WTC11 (cell line): ENCODE measurements around the gene TMEM217. TPM values are rescaled to one million over a fixed set of nuclear protein-coding genes. Genes with fewer than 3 reads are reported as not detected.

ENCODE experiments used
- ATAC-seq: fragments of 200-7000 bp; cut with Tn5 transposase; 2 replicates; pipeline ENCODE4 v1.10.0; 2021; ENCODE audit warnings: mild to moderate bottlenecking, moderate library complexity
- CTCF ChIA-PET: fragments of 300-600 bp; sonication (Branson Sonifier 250); formaldehyde crosslinking; loops from one replicate; lab custom pipeline; 2021; ENCODE audit warnings: antibody characterized with exemption; lab: Charles Lee
- POLR2A ChIA-PET: fragments of 350-600 bp; sonication (Branson Sonifier 250); formaldehyde crosslinking; loops from one replicate; lab custom pipeline; 2021; ENCODE audit warnings: antibody characterized with exemption; lab: Charles Lee
- DNase-seq: peaks from one replicate; pipeline ENCODE4 v3.0.0; 2021; ENCODE audit warnings: low spot score
- H3K27ac Mint-ChIP-seq: 2 replicates; pipeline ENCODE4 v1.8.0; 2021; ENCODE audit warnings: mixed read lengths
- H3K27me3 Mint-ChIP-seq: 2 replicates; pipeline ENCODE4 v1.8.0; 2021; ENCODE audit warnings: low read depth, mild to moderate bottlenecking, moderate library complexity, mixed read lengths
- H3K36me3 Mint-ChIP-seq: 2 replicates; pipeline ENCODE4 v1.8.0; 2021; ENCODE audit warnings: mixed read lengths
- H3K4me1 Mint-ChIP-seq: 2 replicates; pipeline ENCODE4 v1.8.0; 2022; ENCODE audit warnings: mixed read lengths
- H3K4me3 Mint-ChIP-seq: 2 replicates; pipeline ENCODE4 v1.8.0; 2021; ENCODE audit warnings: mild to moderate bottlenecking, moderate library complexity, mixed read lengths
- H3K9me3 Mint-ChIP-seq: 2 replicates; pipeline ENCODE4 v1.8.0; 2021; ENCODE audit warnings: mixed read lengths
- ARID4B ChIP-seq: sonication (generic); formaldehyde crosslinking; IDR thresholded peaks from 2 replicates; pipeline ENCODE4 v1.8.0; 2023; ENCODE audit warnings: missing genetic modification reagents, mild to moderate bottlenecking, borderline replicate concordance
- ESRRA ChIP-seq: sonication (generic); formaldehyde crosslinking; IDR thresholded peaks from 2 replicates; pipeline ENCODE4 v1.8.1; 2022; ENCODE audit warnings: mild to moderate bottlenecking, missing genetic modification reagents, borderline replicate concordance
- FOXJ3 ChIP-seq: sonication (generic); formaldehyde crosslinking; IDR thresholded peaks from 2 replicates; pipeline ENCODE4 v1.9.0; 2021; ENCODE audit warnings: missing genetic modification reagents, mild to moderate bottlenecking, borderline replicate concordance
- GRHL2 ChIP-seq: fragments of 250-450 bp; sonication (Bioruptor Pico); IDR thresholded peaks from 2 replicates; pipeline ENCODE4 v1.8.0; 2022; ENCODE audit warnings: mild to moderate bottlenecking, moderate library complexity; ENCODE audit not compliant: insufficient replicate concordance, severe bottlenecking
- MLX ChIP-seq: sonication (generic); formaldehyde crosslinking; IDR thresholded peaks from 2 replicates; pipeline ENCODE4 v1.8.1; 2023; ENCODE audit warnings: mild to moderate bottlenecking, missing genetic modification reagents, moderate library complexity
- NR2C2 ChIP-seq: sonication (generic); formaldehyde crosslinking; IDR thresholded peaks from 2 replicates; pipeline ENCODE4 v1.8.0; 2022; ENCODE audit warnings: mild to moderate bottlenecking, missing genetic modification reagents
- SOX15 ChIP-seq: fragments of 250-450 bp; sonication (Bioruptor Pico); IDR thresholded peaks from 2 replicates; pipeline ENCODE4 v1.9.0; 2021; ENCODE audit warnings: mild to moderate bottlenecking
- SP1 ChIP-seq: sonication (generic); formaldehyde crosslinking; conservative IDR thresholded peaks from 2 replicates; pipeline ENCODE4 v1.8.1; 2022; ENCODE audit warnings: missing genetic modification reagents
- TEAD1 ChIP-seq: sonication (generic); formaldehyde crosslinking; IDR thresholded peaks from 2 replicates; pipeline ENCODE4 v1.8.0; 2022; ENCODE audit warnings: mild to moderate bottlenecking, missing genetic modification reagents
- TP53 ChIP-seq: sonication (generic); formaldehyde crosslinking; IDR thresholded peaks from 2 replicates; pipeline ENCODE4 v1.8.1; 2023; ENCODE audit warnings: mild to moderate bottlenecking, missing genetic modification reagents
- ZBTB21 ChIP-seq: sonication (generic); formaldehyde crosslinking; IDR thresholded peaks from 2 replicates; pipeline ENCODE4 v1.8.1; 2023; ENCODE audit warnings: mild to moderate bottlenecking, missing genetic modification reagents, borderline replicate concordance
- ZNF317 ChIP-seq: sonication (generic); formaldehyde crosslinking; IDR thresholded peaks from 2 replicates; pipeline ENCODE4 v1.8.1; 2023; ENCODE audit warnings: low read depth, mild to moderate bottlenecking, moderate library complexity, missing genetic modification reagents, borderline replicate concordance
- ZNF416 ChIP-seq: fragments of 250-450 bp; sonication (Bioruptor Pico); IDR thresholded peaks from 2 replicates; pipeline ENCODE4 v1.9.0; 2021; ENCODE audit warnings: mild to moderate bottlenecking, inconsistent platforms
- ZNF423 ChIP-seq: fragments of 250-450 bp; sonication (Bioruptor Pico); IDR thresholded peaks from 2 replicates; pipeline ENCODE4 v2.1.2; 2022; ENCODE audit warnings: mild to moderate bottlenecking, moderate library complexity
- ZNF425 ChIP-seq: fragments of 250-450 bp; sonication (Bioruptor Pico); conservative IDR thresholded peaks from 2 replicates; pipeline ENCODE4 v1.9.0; 2021; ENCODE audit warnings: mild to moderate bottlenecking
- ZNF671 ChIP-seq: fragments of 250-450 bp; sonication (Bioruptor Pico); IDR thresholded peaks from 2 replicates; pipeline ENCODE4 v1.8.0; 2021; ENCODE audit warnings: mild to moderate bottlenecking
- total RNA-seq: library from RNA; stranded (reverse); gene quantifications from 3 replicates; pipeline ENCODE4 v1.2.3, GENCODE V29; 2021
- TF ChIP-seq, protein P1 (sequence below): sonication (generic); formaldehyde crosslinking; IDR thresholded peaks from 2 replicates; pipeline ENCODE4 v1.8.1; 2023; ENCODE audit warnings: mild to moderate bottlenecking, missing genetic modification reagents
- TF ChIP-seq, protein P2 (sequence below): fragments of 250-450 bp; sonication (Bioruptor Pico); IDR thresholded peaks from 2 replicates; pipeline ENCODE4 v1.9.0; 2021; ENCODE audit warnings: mild to moderate bottlenecking
- TF ChIP-seq, protein P3 (sequence below): fragments of 250-450 bp; sonication (Bioruptor Pico); IDR thresholded peaks from 2 replicates; pipeline ENCODE4 v1.9.0; 2021; ENCODE audit warnings: mild to moderate bottlenecking, borderline replicate concordance

TMEM217 gene
- total RNA-seq, 1 experiment from 2014 or later, result 0.61 TPM

DNA sequence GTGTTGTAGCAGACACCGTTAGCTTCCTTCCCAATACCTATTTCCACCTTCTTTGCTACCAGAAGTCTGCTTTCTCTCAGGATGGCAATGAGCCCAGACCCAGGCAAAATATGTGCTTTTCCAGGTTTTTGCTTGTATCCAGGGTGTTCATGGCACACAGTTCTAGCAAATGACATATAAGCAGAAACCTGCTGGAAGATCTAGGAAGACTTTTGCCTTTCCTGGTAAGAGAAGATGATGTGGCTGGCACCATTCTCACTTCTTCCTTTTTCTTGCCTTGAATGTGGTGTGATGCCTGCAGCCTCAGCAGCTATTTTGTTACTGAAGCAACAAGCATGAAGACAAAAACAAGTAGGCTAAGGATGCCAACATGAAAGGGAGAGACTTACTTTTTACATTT is 19.6 kb downstream of the TMEM217 start (continued):
- TF ChIP-seq ZNF671 (CRISPR knock-in tag) (no peak), FOXJ3 (no peak), TEAD1 (no peak), SP1 (no peak), NR2C2 (no peak), MLX (CRISPR knock-in tag) (no peak)

- Mint-ChIP-seq H3K27me3 (peaks cover 3% of the 10 kb centered on the region), H3K9me3 (peaks cover 5% of the 10 kb centered on the region), H3K4me3 (no peak overlapping the region), H3K4me1 (peaks cover 9% of the 10 kb centered on the region), H3K27ac (no peak overlapping the region), H3K36me3 (no peaks in the 10 kb centered on the region)
- ChIA-PET CTCF (no interaction called here), POLR2A (no interaction called here)
- TF ChIP-seq SOX15 (CRISPR knock-in tag) (no peak), GRHL2 (no peak), TP53 (CRISPR knock-in tag) (no peak), ZNF416 (CRISPR knock-in tag) (no peak), ARID4B (CRISPR knock-in tag) (no peak), ZNF423 (CRISPR knock-in tag) (no peak), ZNF317 (CRISPR knock-in tag) (no peak), ESRRA (no peak), ZNF425 (no peak), ZBTB21 (CRISPR knock-in tag) (no peak)
- TF ChIP-seq, protein P1, sequence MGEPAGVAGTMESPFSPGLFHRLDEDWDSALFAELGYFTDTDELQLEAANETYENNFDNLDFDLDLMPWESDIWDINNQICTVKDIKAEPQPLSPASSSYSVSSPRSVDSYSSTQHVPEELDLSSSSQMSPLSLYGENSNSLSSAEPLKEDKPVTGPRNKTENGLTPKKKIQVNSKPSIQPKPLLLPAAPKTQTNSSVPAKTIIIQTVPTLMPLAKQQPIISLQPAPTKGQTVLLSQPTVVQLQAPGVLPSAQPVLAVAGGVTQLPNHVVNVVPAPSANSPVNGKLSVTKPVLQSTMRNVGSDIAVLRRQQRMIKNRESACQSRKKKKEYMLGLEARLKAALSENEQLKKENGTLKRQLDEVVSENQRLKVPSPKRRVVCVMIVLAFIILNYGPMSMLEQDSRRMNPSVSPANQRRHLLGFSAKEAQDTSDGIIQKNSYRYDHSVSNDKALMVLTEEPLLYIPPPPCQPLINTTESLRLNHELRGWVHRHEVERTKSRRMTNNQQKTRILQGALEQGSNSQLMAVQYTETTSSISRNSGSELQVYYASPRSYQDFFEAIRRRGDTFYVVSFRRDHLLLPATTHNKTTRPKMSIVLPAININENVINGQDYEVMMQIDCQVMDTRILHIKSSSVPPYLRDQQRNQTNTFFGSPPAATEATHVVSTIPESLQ (CRISPR knock-in tag), result no peak
- TF ChIP-seq, protein P2, sequence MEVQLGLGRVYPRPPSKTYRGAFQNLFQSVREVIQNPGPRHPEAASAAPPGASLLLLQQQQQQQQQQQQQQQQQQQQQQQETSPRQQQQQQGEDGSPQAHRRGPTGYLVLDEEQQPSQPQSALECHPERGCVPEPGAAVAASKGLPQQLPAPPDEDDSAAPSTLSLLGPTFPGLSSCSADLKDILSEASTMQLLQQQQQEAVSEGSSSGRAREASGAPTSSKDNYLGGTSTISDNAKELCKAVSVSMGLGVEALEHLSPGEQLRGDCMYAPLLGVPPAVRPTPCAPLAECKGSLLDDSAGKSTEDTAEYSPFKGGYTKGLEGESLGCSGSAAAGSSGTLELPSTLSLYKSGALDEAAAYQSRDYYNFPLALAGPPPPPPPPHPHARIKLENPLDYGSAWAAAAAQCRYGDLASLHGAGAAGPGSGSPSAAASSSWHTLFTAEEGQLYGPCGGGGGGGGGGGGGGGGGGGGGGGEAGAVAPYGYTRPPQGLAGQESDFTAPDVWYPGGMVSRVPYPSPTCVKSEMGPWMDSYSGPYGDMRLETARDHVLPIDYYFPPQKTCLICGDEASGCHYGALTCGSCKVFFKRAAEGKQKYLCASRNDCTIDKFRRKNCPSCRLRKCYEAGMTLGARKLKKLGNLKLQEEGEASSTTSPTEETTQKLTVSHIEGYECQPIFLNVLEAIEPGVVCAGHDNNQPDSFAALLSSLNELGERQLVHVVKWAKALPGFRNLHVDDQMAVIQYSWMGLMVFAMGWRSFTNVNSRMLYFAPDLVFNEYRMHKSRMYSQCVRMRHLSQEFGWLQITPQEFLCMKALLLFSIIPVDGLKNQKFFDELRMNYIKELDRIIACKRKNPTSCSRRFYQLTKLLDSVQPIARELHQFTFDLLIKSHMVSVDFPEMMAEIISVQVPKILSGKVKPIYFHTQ (CRISPR knock-in tag), result no peak
- TF ChIP-seq, protein P3, sequence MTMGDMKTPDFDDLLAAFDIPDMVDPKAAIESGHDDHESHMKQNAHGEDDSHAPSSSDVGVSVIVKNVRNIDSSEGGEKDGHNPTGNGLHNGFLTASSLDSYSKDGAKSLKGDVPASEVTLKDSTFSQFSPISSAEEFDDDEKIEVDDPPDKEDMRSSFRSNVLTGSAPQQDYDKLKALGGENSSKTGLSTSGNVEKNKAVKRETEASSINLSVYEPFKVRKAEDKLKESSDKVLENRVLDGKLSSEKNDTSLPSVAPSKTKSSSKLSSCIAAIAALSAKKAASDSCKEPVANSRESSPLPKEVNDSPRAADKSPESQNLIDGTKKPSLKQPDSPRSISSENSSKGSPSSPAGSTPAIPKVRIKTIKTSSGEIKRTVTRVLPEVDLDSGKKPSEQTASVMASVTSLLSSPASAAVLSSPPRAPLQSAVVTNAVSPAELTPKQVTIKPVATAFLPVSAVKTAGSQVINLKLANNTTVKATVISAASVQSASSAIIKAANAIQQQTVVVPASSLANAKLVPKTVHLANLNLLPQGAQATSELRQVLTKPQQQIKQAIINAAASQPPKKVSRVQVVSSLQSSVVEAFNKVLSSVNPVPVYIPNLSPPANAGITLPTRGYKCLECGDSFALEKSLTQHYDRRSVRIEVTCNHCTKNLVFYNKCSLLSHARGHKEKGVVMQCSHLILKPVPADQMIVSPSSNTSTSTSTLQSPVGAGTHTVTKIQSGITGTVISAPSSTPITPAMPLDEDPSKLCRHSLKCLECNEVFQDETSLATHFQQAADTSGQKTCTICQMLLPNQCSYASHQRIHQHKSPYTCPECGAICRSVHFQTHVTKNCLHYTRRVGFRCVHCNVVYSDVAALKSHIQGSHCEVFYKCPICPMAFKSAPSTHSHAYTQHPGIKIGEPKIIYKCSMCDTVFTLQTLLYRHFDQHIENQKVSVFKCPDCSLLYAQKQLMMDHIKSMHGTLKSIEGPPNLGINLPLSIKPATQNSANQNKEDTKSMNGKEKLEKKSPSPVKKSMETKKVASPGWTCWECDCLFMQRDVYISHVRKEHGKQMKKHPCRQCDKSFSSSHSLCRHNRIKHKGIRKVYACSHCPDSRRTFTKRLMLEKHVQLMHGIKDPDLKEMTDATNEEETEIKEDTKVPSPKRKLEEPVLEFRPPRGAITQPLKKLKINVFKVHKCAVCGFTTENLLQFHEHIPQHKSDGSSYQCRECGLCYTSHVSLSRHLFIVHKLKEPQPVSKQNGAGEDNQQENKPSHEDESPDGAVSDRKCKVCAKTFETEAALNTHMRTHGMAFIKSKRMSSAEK (CRISPR knock-in tag), result no peak
- ATAC-seq, result no peak
- no peak for DNase-seq
These were observed 20.2 kb downstream of the TMEM217 start for GRCh38 chr6:37237789-37238188.
